DOHH2 (cell line): ENCODE measurements around the gene HOXB3.

Experiments
- H3F3A ChIP-seq: fragments of 200-600 bp; sonication (generic), shearing (Covaris generic); 2 replicates; pipeline ENCODE4 v1.6.0; 2016; ENCODE audit warnings: antibody characterized with exemption, mild to moderate bottlenecking; ENCODE audit not compliant: control insufficient read depth, insufficient read depth
- H3K27ac ChIP-seq: fragments of 200-600 bp; sonication (generic); 2 replicates; pipeline ENCODE4 v1.5.1; 2014; ENCODE audit warnings: low read depth, mild to moderate bottlenecking, low read length, moderate library complexity
- H3K27me3 ChIP-seq: fragments of 200-600 bp; sonication (generic); 2 replicates; pipeline ENCODE4 v1.6.1; 2014; ENCODE audit warnings: mild to moderate bottlenecking, low read length, mixed read lengths; ENCODE audit not compliant: control insufficient read depth
- H3K36me3 ChIP-seq: fragments of 200-600 bp; sonication (generic); 2 replicates; pipeline ENCODE4 v1.6.1; 2014; ENCODE audit warnings: mild to moderate bottlenecking, low read length, moderate library complexity, mixed read lengths; ENCODE audit not compliant: control insufficient read depth
- H3K4me1 ChIP-seq: fragments of 200-600 bp; sonication (generic); 2 replicates; pipeline ENCODE4 v1.6.1; 2014; ENCODE audit warnings: mild to moderate bottlenecking, low read length, mixed read lengths; ENCODE audit not compliant: control insufficient read depth
- H3K4me2 ChIP-seq: fragments of 200-600 bp; sonication (generic); 2 replicates; pipeline ENCODE4 v1.6.0; 2014; ENCODE audit warnings: mild to moderate bottlenecking, low read length, moderate library complexity
- H3K4me3 ChIP-seq: fragments of 200-600 bp; sonication (generic); 2 replicates; pipeline ENCODE4 v1.5.1; 2014; ENCODE audit warnings: mild to moderate bottlenecking, low read length, mixed read lengths
- H3K79me2 ChIP-seq: fragments of 200-600 bp; sonication (generic); 2 replicates; pipeline ENCODE4 v1.6.1; 2014; ENCODE audit warnings: mild to moderate bottlenecking, low read length, mixed read lengths; ENCODE audit not compliant: control insufficient read depth
- H3K9me2 ChIP-seq: fragments of 200-600 bp; sonication (generic); replicated peaks from 2 replicates; pipeline ENCODE4 v1.6.1; 2014; ENCODE audit warnings: mild to moderate bottlenecking, low read length, mixed read lengths; ENCODE audit not compliant: control insufficient read depth
- H3K9me3 ChIP-seq: fragments of 200-600 bp; sonication (generic); 2 replicates; pipeline ENCODE4 v1.6.1; 2014; ENCODE audit warnings: antibody characterized with exemption, low read length, mixed read lengths; ENCODE audit not compliant: control insufficient read depth, insufficient read depth
- H4K20me1 ChIP-seq: fragments of 200-600 bp; sonication (generic); 2 replicates; pipeline ENCODE4 v1.6.0; 2014; ENCODE audit warnings: low read depth, mild to moderate bottlenecking, antibody characterized with exemption, low read length, moderate library complexity; ENCODE audit not compliant: control insufficient read depth, insufficient read depth
- EZH2phosphoT487 ChIP-seq: fragments of 200-600 bp; sonication (generic); IDR thresholded peaks from 2 replicates; pipeline ENCODE4 v1.6.1; 2017; ENCODE audit warnings: borderline replicate concordance, mild to moderate bottlenecking, antibody characterized with exemption, low read length, moderate library complexity, mixed read lengths
- TF ChIP-seq, protein P1 (sequence below): fragments of 200-600 bp; sonication (generic); IDR thresholded peaks from one replicate; pipeline ENCODE4 v1.5.1; 2014; ENCODE audit warnings: antibody characterized with exemption, mild to moderate bottlenecking, low read depth, low read length; ENCODE audit not compliant: poor library complexity, severe bottlenecking

The HOXB3 gene

DNA sequence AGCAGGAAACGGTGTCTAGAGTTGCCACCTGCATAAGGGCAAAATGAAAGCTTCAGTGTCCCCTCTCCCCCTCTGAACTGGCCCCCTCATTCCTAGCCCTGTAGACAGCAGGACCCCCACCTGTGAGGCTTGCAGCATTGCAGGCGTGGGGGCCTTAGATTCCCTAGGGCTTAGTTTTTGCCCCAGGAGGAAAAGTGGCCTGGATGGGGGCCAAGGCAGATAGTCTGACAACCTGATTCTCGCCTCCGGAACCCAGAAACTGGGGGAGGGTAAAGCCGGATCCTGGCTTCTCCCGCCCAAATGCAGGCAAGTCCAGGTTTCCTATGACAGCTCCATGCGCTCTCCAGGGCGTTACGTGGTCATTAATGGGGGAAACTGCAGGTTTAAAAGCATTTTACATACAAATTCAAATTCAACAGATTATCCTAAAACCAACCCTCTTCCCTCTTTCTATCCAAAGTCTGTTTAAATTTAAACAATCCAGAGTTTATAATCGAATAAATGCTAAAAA is 15.4 kb upstream of the HOXB3 start:
- H3K4me3 ChIP-seq = no peak overlapping the region

DNA sequence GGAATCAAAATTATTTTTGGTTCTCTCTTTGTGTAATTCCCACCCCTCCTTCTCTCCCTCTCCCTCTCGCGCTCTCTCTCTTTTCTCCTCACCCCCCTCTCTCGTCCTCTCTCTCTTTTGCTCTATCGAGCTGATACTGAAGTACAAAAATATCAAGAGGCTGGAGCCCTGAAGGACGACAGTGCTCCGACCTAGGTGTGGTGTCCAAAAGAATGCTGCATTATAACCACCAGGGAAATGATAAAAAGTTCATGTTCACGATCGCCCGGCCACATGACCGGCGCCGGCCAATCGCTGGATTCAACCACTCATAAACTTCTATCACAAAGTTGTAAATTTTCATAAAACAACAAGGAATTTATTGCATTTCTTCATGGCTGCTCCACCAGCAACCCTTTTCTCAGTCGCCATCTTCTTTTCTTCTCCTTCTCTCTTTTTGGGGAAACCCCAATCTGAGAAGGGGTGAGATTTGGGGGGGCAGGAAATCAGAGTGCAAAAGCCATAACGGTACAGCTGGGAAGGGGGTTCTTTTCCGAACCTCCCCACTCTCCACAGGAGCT is 14.8 kb upstream of the HOXB3 start, which contains the start of gene HOXB6:
Gene HOXB6 (minus strand): TSS at position 217 of the 560 bp plus-strand sequence. CDS start 6,836 bp downstream, outside the sequence.
- Histone ChIP-seq H3K4me3 (no peak within 1 kb of the TSS), H3K79me2 (no peaks in the 10 kb centered on the region), H3K36me3 (no peaks in the 10 kb centered on the region), H3K4me1 (peaks cover 7% of the 10 kb centered on the region), H3K27me3 (peaks cover 41% of the 10 kb centered on the region), H3K9me3 (no peaks in the 10 kb centered on the region), H3K27ac (no peak within 1 kb of the TSS), H3K9me2 (no peaks in the 10 kb centered on the region), H3K4me2 (no peak within 1 kb of the TSS), H4K20me1 (no peaks in the 10 kb centered on the region), H3F3A (no peaks in the 10 kb centered on the region)
- TF ChIP-seq, protein P1, sequence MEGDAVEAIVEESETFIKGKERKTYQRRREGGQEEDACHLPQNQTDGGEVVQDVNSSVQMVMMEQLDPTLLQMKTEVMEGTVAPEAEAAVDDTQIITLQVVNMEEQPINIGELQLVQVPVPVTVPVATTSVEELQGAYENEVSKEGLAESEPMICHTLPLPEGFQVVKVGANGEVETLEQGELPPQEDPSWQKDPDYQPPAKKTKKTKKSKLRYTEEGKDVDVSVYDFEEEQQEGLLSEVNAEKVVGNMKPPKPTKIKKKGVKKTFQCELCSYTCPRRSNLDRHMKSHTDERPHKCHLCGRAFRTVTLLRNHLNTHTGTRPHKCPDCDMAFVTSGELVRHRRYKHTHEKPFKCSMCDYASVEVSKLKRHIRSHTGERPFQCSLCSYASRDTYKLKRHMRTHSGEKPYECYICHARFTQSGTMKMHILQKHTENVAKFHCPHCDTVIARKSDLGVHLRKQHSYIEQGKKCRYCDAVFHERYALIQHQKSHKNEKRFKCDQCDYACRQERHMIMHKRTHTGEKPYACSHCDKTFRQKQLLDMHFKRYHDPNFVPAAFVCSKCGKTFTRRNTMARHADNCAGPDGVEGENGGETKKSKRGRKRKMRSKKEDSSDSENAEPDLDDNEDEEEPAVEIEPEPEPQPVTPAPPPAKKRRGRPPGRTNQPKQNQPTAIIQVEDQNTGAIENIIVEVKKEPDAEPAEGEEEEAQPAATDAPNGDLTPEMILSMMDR = no peak
- TF ChIP-seq EZH2phosphoT487 = no peak

More for the DNA sequence above, 15.4 kb upstream of the HOXB3 start:
- H3K4me1 ChIP-seq = peaks cover 10% of the 10 kb centered on the region
- H3K79me2 ChIP-seq = no peaks in the 10 kb centered on the region
- H3K4me2 ChIP-seq = no peak overlapping the region
- no peak overlapping the region for H3K27ac ChIP-seq
- H4K20me1 ChIP-seq = no peaks in the 10 kb centered on the region
- TF ChIP-seq, protein P1 = no peak
- no peak for TF ChIP-seq EZH2phosphoT487
- no peaks in the 10 kb centered on the region for H3K36me3 ChIP-seq
- H3K27me3 ChIP-seq = peaks cover 35% of the 10 kb centered on the region
- no peaks in the 10 kb centered on the region for H3K9me3 ChIP-seq
- no peaks in the 10 kb centered on the region for H3K9me2 ChIP-seq
- H3F3A ChIP-seq = no peaks in the 10 kb centered on the region

DNA sequence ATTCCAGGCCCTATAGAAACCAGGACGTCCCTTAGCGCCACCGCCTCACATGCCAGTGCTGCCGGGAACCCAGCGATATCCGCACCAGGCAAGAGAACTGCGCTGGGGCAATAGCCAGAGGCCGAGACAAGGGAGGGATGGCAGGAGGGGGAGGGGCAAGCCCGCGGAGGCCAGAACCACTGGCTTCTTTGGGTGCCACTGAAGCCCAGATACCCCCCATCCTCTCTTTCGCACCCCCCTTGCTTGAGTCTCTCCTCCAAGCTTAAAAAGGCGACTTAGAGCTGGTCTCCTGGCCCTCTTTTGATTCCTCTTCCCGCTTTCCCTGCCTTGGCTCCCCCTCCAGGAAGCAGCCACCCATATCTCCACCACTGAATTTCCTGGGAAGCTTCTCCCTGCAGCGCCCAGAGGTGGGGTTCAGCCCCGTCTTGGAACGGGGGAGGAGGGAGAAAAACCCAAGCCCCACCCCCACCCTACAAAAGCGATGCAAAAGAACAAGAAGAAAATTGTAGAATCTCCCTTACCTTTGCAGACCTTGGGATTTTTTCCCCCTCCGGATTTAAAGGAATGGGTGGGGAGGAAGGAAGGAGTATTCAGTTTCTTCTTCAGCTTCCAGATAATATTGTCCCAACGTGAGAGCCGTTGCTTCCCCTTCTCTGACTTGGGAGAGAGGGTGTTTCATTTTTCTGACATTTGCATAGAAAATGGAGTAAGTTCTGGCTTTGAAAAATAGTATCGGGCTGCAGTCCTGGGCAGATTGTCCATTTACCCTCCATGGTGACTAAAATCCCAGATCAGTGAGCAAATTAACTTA is 14.1 kb upstream of the HOXB3 start:
- Histone ChIP-seq H3K27me3 (peaks cover 48% of the 10 kb centered on the region), H3K9me3 (no peaks in the 10 kb centered on the region), H3K9me2 (no peaks in the 10 kb centered on the region), H3K36me3 (no peaks in the 10 kb centered on the region), H3K79me2 (no peaks in the 10 kb centered on the region), H3F3A (no peaks in the 10 kb centered on the region), H3K4me1 (peaks cover under 1% of the 10 kb centered on the region; the same call in 1 of the 2 replicates), H3K4me3 (no peak overlapping the region), H3K27ac (no peak overlapping the region), H3K4me2 (no peak overlapping the region), H4K20me1 (no peaks in the 10 kb centered on the region)
- TF ChIP-seq EZH2phosphoT487 = no peak
- TF ChIP-seq, protein P1 = no peak
